Hematopoietic multipotent progenitor cell treated with erythropoietin and hydrocortisone succinate and interleukin-3 and kit ligand, for 15 days (in vitro differentiated cells): Measurements from ENCODE around the gene SH3PXD2A.
"Not testable (repeated sequence)": the region's sequence is repeated elsewhere in the genome, so short reads cannot be mapped to it uniquely, and the experiment has no call there.

Experiments
- DNase-seq: peaks from one replicate; pipeline ENCODE4 v3.0.0-alpha.2; 2015; ENCODE audit warnings: low spot score

SH3PXD2A gene

DNA sequence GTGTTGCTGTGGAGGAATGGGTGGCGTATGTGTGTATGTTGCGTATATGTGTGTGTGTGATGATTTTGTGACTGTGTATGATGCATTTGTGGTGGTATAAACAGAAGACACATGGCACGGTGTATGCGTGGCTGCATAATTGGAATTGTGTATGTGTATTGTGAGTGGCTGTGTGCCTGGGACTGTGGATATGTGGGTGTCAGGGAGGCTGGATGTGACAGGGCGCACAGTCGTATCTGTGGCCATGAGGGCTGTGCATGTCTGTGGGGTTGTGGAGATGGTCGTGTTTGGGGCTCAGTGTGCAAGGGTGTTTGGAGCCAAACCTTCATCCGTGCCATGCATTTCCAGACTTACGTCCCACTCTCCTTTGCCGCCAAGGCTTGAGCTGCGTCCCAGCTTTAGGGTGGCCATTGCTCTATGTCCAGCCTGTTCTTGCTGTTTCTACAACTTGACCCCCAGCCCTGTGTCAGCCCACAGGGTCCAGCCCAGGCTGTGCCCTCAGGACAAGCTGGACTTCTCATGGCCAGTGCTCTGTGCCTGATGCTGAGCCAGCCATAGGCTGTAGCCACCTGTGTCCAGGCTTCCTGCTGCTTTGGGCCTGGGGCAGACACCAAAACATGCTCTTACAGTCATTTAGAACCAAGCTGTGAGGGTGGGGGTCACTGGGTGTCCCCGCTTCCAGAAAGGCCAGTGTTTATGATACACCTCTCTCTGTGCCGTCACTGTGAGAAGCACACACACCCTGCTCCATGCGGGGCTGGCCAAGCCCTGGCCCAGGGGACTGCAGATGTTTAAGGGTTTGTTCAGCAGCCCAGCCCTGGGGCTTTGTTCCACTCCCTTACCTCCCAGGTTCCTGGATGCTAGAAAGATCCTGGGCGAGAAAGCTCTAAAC lies 234.2 kb downstream of the SH3PXD2A start:
- peak; percentile 31 for DNase-seq

- peak; percentile 45 for DNase-seq
Observed at GRCh38 chr10:103620352-103620740, 235.0 kb downstream of the SH3PXD2A start.

GRCh38 chr10:103619424-103620351 lies 235.7 kb downstream of the SH3PXD2A start:
- no peak for DNase-seq

DNA sequence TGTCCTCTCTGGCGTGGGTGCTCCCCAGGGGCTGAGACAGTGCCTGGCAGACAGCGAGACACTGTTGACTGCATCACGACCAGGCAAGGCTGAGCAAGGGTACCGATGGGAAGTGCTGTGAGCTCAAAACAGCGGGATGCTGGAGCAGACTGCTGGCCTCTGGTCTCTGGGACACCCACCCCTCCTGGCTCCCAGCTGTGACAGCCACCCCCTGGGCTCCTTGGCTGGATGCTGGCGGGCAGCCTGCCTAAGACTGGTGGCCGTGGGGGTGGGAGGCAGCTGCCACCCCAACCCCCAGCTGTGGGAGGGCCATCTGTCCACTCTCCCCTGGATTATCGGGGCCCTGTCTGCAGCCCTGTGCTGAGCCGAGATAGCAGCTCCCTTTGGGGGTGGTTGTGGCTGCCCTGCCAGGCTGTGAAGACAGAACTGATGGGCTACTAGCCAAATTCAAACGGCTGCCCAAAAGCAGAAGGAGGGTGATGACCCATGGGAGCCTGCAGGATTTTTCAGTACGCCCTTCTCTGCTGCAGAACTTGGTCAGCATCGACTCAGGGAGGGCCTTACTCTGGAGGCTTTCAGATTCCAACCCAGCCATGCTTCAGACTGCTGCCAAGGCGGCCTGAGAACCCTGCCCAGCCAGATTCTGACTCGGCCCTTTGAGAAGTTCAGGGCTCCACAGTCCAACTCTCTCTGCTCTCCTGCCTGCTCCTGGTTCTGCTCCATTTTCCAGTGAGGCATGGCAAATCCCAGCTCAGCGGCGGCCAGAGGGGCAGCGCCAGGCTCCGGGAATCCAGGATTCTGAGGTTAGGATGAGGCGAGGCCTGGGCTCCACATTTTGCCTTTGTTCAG lies 236.6 kb downstream of the SH3PXD2A start:
- DNase-seq = peak; percentile 91

DNA sequence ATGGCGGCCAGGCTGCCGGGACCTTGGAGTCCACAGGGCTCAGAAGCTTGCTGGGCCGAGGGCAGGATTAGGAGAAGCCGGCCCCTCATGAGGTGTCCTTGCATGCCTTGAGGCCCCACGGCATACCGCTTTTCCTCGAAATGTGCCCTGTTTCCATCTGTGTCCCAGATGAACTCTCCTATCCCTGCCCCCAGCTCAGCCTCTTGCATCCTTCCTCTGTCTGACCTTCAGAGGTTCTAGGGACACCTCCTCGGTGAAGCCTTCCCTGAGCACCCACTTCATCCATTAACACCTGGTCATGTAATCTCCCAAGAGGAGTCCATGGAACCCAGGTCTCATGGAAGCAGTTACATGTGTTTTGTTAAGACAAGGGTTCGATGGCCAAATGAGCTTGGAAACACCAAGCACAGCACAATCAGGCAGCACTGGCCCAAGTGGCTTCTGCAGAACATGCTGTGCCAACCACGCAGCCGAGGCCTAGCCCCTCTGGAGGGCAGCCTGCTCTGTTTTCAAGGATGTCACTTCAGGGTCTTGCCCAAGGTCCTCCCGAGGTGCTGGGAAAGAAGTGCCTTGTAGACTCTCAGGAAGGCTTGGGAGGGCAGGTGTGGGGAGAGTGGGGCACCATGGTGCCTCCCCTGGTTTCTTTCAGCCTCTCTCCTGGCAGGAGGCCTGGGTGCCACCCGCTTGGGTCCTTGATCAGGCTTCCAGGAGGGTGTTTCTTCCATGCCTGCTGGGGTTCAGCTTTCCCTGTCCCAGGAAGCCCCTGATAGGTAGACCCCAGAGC lies 237.6 kb downstream of the SH3PXD2A start:
- DNase-seq = peak; percentile 41

DNA sequence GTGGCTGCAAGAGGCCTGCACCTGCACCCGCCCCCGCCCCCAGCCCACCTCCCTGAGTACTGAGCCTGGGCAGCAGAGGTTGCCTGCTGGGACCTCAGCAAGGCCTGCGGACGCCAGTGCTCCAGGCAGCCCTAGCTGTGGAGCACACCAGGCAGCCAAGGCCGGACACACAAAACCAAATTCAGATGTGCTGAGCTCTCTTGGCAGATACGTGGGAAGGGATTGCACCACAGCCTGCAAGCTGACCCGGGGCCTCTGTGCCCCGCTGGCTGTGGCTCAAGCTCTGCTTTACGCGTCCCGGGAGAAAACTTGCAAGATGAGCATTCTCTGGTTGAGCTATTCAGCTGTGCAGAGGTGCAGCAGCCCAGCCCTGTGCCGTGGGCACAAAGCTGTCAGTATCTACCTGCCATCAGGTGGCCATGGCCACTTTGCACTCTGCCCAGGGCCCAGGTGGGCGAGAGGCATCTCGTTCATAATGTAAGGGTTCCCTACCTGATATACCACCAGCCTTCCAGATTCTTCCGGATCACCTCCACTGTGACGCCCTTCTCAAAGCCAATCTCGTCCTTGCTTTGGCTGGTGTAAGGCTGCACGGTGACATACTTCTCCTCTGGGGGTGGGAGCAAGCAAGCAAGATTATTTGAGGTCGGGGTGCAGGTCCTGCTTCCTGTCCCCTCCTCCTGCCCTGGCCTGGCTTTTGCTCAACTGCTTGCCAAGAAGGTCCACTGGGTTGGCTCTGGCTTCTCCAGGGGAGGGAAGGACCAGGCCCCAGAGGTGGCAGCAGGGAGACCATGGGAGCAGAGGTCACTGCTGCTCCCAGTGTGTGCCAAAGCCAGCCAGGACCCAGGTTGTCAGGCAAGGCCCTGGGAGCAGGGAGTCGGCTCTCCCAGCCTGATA lies 238.4 kb downstream of the SH3PXD2A start:
- DNase-seq = no peak

GRCh38 chr10:103614306-103615158 lies 240.8 kb downstream of the SH3PXD2A start:
- DNase-seq = no peak

GRCh38 chr10:103613616-103614015 lies 241.8 kb downstream of the SH3PXD2A start:
- no peak for DNase-seq

GRCh38 chr10:103612462-103613365 lies 242.7 kb downstream of the SH3PXD2A start:
- DNase-seq = no peak

DNA sequence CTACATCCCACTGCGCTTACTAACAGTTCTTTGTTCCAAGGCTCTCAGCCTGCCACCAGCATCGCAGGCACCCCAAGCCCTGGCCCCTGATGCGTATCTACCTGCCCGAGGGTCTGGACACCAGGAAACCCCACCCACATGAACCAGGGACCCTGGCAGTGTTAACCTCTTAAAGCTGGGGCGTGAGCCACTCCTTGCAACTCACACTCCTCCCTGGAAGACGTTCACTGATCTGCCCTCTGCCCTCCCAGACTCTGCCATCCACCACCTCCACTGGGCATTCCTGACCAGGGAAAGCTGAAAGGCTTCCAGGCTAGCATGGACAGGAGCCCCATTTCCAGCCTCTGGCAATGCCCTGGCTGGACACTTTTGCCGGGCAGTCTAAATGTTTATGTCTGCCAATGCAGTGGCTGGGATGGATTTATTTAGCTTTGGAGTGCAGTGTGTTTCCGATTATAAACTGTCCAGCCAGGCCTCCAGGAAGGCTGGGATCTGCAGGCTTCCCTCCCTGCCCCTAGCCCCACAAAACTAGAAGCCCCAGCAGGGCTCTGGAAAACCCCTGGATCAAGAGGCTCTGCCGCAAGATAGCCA lies 244.4 kb downstream of the SH3PXD2A start:
- DNase-seq = no peak

DNA sequence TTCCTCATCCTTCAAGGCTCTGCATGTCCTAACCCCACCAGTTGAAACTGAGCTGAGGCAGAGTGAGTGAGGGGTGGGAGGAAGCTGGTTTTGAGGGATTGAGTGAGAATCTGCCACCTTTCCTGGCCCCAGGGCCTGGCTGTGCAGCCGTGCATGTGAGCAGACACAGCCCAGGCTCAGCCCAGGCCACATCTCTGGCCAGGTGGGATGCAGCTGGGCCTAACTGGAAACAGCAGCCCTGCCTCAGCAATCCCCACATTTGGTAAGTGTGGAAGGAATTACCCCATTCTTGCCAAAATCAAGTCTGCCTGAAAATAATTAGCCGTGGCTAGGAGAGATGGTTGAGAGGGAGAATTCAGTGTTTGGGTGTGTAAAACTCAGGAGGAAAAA lies 245.3 kb downstream of the SH3PXD2A start:
- no peak for DNase-seq

- DNase-seq = no peak
Observed at GRCh38 chr10:103609231-103610082, 245.9 kb downstream of the SH3PXD2A start.

- not testable (repeated sequence) for DNase-seq
Observed at GRCh38 chr10:103608056-103608455, 247.3 kb downstream of the SH3PXD2A start.

- not testable (repeated sequence) for DNase-seq
Observed at GRCh38 chr10:103607051-103607450, 248.3 kb downstream of the SH3PXD2A start.

DNA sequence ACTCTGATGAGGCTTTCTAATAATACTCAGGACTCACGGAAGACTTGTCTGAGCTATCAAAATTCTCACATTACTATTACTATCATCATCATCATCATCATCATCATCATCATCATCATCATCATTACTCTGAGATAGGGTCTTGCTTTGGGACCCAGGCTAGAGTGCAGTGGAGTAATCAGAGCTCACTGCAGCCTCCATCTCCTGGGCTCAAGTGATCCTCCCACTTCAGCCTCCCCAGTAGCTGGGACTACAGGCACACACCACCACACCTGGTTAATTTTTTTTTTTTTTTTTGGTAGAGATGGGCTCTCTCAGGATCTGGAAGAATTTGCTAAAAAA lies 249.3 kb downstream of the SH3PXD2A start:
- not testable (repeated sequence) for DNase-seq

DNA sequence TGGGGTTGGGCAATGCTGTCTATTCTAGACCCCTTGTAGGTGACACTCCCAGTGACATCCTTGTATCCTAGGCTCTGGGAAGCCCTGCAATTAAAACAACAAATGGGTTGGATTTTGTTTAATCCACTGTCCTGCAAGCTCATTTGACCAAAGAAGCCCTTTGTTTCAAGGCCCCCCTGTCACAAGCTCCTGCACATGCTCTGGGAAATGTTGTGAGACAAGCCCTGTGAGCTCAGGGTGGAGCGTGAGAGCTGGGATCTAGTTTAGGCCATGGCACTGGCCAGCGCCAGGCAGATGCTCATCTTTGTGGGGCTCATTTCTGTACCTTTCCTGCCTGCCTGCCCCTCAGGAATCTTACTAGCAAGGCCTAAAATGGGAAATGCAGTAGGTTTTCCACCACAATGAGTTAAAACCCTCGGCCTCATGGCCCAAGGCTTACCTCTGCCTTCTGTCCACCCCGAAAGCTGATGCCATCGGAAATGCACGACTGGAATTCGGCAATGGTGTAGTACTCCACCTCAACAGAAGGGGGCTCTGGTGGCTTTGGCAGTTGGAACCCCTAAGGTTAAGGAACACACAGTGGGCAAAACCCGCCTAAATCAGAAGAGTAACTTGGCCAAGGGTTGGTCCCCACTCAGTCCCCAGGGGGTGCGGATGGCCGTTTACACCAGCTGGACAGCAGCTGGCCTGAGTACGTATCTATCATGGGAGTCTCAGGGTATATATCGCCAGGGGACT lies 249.8 kb downstream of the SH3PXD2A start:
- peak; percentile 78 for DNase-seq
